Stomach smooth muscle (tissue), 2 donors: ENCODE measurements around the gene SOCS7.

Source experiments
- H3K27ac ChIP-seq: one replicate; pipeline ENCODE4 v1.7.0; 2013; ENCODE audit warnings: mild to moderate bottlenecking, low read length, inconsistent platforms
- H3K27me3 ChIP-seq, 2 donors: one replicate each; pipeline ENCODE4 v1.7.0; 2013; ENCODE audit warnings: low read length in 2 of 2; ENCODE audit not compliant: insufficient read depth in 2 of 2, control insufficient read depth in 1 of 2
- H3K36me3 ChIP-seq, 2 donors: one replicate each; pipeline ENCODE4 v1.7.0; 2013; ENCODE audit warnings: low read length in 2 of 2; ENCODE audit not compliant: control insufficient read depth in 2 of 2, insufficient read depth in 2 of 2
- H3K4me1 ChIP-seq: one replicate; pipeline ENCODE4 v1.7.0; 2013; ENCODE audit warnings: low read length; ENCODE audit not compliant: control insufficient read depth, insufficient read depth
- H3K4me3 ChIP-seq, 2 donors: one replicate each; pipeline ENCODE4 v1.7.0; 2013; ENCODE audit warnings: low read length in 2 of 2
- H3K9ac ChIP-seq, 2 donors: one replicate each; pipeline ENCODE4 v1.7.0; 2013; ENCODE audit warnings: low read length in 2 of 2, mild to moderate bottlenecking in 1 of 2
- H3K9me3 ChIP-seq, 2 donors: one replicate each; pipeline ENCODE4 v1.7.0; 2013; ENCODE audit warnings: low read length in 2 of 2; ENCODE audit not compliant: control insufficient read depth in 2 of 2
- donor health status: healthy.
- donor health status: Pancreatic carcinoma.

SOCS7 gene

GRCh38 chr17:38338535-38338934 is 13.1 kb upstream of the SOCS7 start:
- Histone ChIP-seq H3K27ac (no peak overlapping the region), H3K4me1 (no peaks in the 10 kb centered on the region), H3K4me3 (no peak overlapping the region), H3K36me3 (no peaks in the 10 kb centered on the region), H3K9me3 (no peaks in the 10 kb centered on the region), H3K9ac (no peak overlapping the region), H3K27me3 (peaks cover 3 to 10% of the 10 kb centered on the region in 2 donors)

GRCh38 chr17:38339891-38340290 is 11.8 kb upstream of the SOCS7 start:
- peaks cover 0 to 2% of the 10 kb centered on the region in 2 donors for H3K27me3 ChIP-seq
- H3K27ac ChIP-seq = no peak overlapping the region
- no peaks in the 10 kb centered on the region for H3K4me1 ChIP-seq
- no peak overlapping the region for H3K9ac ChIP-seq
- H3K36me3 ChIP-seq = no peaks in the 10 kb centered on the region
- no peaks in the 10 kb centered on the region for H3K9me3 ChIP-seq
- no peak overlapping the region for H3K4me3 ChIP-seq

GRCh38 chr17:38341035-38341721 is 10.5 kb upstream of the SOCS7 start:
- Histone ChIP-seq H3K36me3 (no peaks in the 10 kb centered on the region), H3K9ac (no peak overlapping the region), H3K4me1 (no peaks in the 10 kb centered on the region), H3K27me3 (peaks cover 0 to 2% of the 10 kb centered on the region in 2 donors), H3K4me3 (no peak overlapping the region), H3K9me3 (no peaks in the 10 kb centered on the region), H3K27ac (no peak overlapping the region)

GRCh38 chr17:38342886-38343607 is 8.6 kb upstream of the SOCS7 start:
- no peaks in the 10 kb centered on the region for H3K9me3 ChIP-seq
- H3K36me3 ChIP-seq = no peaks in the 10 kb centered on the region
- no peaks in the 10 kb centered on the region for H3K4me1 ChIP-seq
- no peak overlapping the region for H3K9ac ChIP-seq
- H3K27ac ChIP-seq = no peak overlapping the region
- H3K27me3 ChIP-seq = peaks cover 0 to 2% of the 10 kb centered on the region in 2 donors
- no peak overlapping the region for H3K4me3 ChIP-seq

- H3K9ac ChIP-seq = no peak within 1 kb of the TSS
- H3K27me3 ChIP-seq = peaks cover 0 to 2% of the 10 kb centered on the region in 2 donors
- no peaks in the 10 kb centered on the region for H3K9me3 ChIP-seq
- H3K36me3 ChIP-seq = no peaks in the 10 kb centered on the region
- no peak within 1 kb of the TSS for H3K27ac ChIP-seq
- H3K4me3 ChIP-seq = no peak within 1 kb of the TSS
- no peaks in the 10 kb centered on the region for H3K4me1 ChIP-seq
Measured at GRCh38 chr17:38343608-38344419, 7.8 kb upstream of the SOCS7 start, which contains the start of gene GPR179. Gene GPR179, minus strand, starts transcription at chr17:38343956. Its CDS starts 167 bp downstream, at chr17:38343789.

GRCh38 chr17:38344420-38344745 is 7.3 kb upstream of the SOCS7 start:
- Histone ChIP-seq H3K4me3 (no peak overlapping the region), H3K9ac (no peak overlapping the region), H3K9me3 (no peaks in the 10 kb centered on the region), H3K27me3 (peaks cover 0 to 2% of the 10 kb centered on the region in 2 donors), H3K4me1 (no peaks in the 10 kb centered on the region), H3K36me3 (no peaks in the 10 kb centered on the region), H3K27ac (no peak overlapping the region)

- Histone ChIP-seq H3K4me3 (no peak overlapping the region), H3K9ac (no peak overlapping the region), H3K36me3 (no peaks in the 10 kb centered on the region), H3K27me3 (peaks cover 0 to 2% of the 10 kb centered on the region in 2 donors), H3K4me1 (no peaks in the 10 kb centered on the region), H3K27ac (no peak overlapping the region), H3K9me3 (no peaks in the 10 kb centered on the region)
Measured at GRCh38 chr17:38345743-38346142, 5.9 kb upstream of the SOCS7 start.

- Histone ChIP-seq H3K27me3 (peaks cover 0 to 1% of the 10 kb centered on the region in 2 donors), H3K4me3 (no peak overlapping the region), H3K9me3 (no peaks in the 10 kb centered on the region), H3K9ac (no peak overlapping the region), H3K4me1 (peaks cover 16% of the 10 kb centered on the region), H3K36me3 (no peaks in the 10 kb centered on the region), H3K27ac (peak overlapping the region; percentile 18)
Measured at GRCh38 chr17:38349097-38349730, 2.4 kb upstream of the SOCS7 start.

GRCh38 chr17:38350035-38350434 is 1.6 kb upstream of the SOCS7 start:
- no peaks in the 10 kb centered on the region for H3K27me3 ChIP-seq
- no peak overlapping the region for H3K4me3 ChIP-seq
- peak overlapping the region in 1 of 2 donors; percentile 21 for H3K9ac ChIP-seq
- H3K27ac ChIP-seq = no peak overlapping the region
- no peaks in the 10 kb centered on the region for H3K36me3 ChIP-seq
- H3K4me1 ChIP-seq = peaks cover 16% of the 10 kb centered on the region
- no peaks in the 10 kb centered on the region for H3K9me3 ChIP-seq

GRCh38 chr17:38352245-38353085 is 821 bp downstream of the SOCS7 start:
- H3K4me1 ChIP-seq = peaks cover 18% of the 10 kb centered on the region
- H3K36me3 ChIP-seq = no peaks in the 10 kb centered on the region
- peak overlapping the region; percentile 46 for H3K27ac ChIP-seq

More at GRCh38 chr17:38352245-38353085, 821 bp downstream of the SOCS7 start:
- Histone ChIP-seq H3K4me3 (peak overlapping the region; percentile 78 to 85), H3K27me3 (no peaks in the 10 kb centered on the region), H3K9me3 (no peaks in the 10 kb centered on the region), H3K9ac (peak overlapping the region; percentile 60 to 78)
